Activated CD8-positive, alpha-beta memory T cell treated with anti-CD3 and anti-CD28 coated beads, Interleukin-2, amount 50 U/mL, for 24 hours (primary cell): Measurements from ENCODE around the gene HSPE1.
"Not testable (repeated sequence)": the region's sequence is repeated elsewhere in the genome, so short reads cannot be mapped to it uniquely, and the experiment has no call there.

Experiments
- DNase-seq: peaks from one replicate; pipeline ENCODE4 v3.0.0-alpha.2; 2020; ENCODE audit errors: extremely low read depth

The HSPE1 gene

DNA sequence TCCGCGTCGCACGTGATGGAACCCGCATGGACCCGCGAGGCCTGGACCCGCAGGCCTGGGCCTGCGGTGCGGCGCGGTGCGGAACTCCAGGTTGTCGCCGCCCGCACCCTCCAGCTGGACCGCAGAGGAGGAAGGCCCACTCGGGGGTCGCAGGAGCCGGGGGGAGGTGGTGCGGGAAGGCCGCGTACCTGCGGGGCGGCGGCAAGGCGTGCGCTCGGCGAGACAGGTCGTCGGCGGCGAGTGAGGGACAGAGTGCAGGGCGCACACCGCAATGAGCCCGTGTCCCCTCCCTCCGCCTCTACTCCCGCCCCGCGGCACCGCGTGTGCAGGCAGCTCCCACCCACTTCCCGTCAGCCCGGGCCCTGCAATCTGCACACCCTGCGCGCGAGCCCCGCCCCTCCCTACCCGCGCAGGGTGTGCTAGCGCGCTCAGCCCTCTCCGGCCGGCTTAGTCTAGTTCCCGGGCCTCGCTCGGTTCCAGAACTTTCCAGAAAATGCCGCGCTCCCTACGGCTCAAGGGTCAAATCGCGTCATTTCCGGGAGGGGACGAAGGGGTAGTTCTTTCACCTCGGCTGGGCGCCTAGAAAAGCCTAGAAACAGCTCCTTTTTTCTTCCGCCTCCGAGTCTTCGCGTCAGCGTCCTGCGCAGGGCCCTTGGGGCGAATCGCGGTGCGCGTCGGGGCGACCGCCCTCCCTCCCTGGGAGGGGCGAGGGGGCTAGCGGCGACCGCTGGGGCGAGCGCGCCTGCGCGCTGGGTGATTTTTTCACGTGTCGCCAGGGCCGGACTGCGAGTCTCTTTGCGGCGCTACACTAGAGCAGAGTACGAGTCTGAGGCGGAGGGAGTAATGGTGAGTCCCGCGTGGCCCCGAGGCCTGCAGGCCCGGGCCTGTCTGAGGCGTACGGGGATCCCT, at the start of gene HSPE1, which contains the start of gene HSPD1:
Gene HSPE1, plus strand, starts transcription at position 786 of the 909 bp plus-strand sequence. Its CDS starts 58 bp downstream, at position 844.
Gene HSPD1, minus strand, starts transcription at position 247 of the 909 bp plus-strand sequence. CDS start 992 bp downstream, outside the sequence.
- DNase-seq: peak; percentile 99

DNA sequence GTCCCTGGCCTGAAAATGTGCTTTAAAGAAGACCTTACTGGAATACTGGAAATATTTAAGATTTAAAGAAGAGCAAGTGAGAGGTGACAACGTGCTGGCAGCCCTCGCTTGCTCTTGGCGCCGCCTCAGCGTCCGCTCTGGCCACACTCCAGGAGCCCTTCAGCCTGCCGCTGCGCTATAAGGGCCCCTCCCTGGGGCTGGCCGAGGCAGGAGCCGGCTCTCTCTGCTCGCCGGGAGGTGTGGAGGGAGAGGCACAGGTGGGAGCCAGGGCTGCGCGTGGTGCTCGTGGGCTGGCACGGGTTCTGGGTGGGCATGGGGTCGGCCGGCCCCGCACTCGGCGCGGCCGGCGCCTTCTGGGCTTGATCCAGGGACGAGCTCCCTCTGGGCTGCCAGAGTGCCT, 49.7 kb upstream of the HSPE1 start:
- DNase-seq: no peak

DNA sequence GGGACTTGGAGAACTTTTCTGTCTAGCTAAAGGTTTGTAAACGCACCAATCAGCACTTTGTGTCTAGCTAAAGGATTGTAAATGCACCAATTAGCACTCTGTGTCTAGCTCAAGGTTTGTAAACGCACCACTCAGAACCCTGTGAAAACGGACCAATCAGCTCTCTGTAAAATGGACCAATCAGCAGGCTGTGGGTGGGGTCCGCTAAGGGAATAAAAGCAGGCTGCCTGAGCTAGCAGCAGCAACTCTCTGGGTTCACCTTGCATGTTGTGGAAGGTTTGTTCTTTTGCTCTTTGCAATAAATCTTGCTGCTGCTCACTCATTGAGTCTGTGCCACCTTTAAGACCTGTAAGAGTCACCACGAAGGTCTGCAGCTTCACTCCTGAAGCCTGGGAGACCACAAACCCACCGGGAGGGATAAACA, 49.2 kb upstream of the HSPE1 start:
- DNase-seq: not testable (repeated sequence)

DNA sequence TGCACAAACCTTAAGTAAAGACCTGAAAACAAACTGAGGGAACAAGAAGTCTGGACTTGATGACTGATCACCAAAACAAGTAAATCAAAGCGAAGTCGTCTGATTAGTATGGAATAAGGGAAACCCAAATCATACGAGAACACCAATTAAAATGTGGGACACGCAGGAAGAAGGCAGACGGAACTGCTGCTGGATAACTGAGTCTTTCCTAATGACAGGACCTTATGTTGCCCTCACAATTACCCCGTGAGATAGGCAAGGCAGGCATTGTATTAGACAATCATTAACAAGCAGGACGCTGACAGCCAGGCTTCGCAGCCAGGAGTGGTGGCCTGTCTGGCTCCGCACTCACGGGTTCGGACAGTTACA, 47.4 kb upstream of the HSPE1 start:
- DNase-seq: no peak

DNA sequence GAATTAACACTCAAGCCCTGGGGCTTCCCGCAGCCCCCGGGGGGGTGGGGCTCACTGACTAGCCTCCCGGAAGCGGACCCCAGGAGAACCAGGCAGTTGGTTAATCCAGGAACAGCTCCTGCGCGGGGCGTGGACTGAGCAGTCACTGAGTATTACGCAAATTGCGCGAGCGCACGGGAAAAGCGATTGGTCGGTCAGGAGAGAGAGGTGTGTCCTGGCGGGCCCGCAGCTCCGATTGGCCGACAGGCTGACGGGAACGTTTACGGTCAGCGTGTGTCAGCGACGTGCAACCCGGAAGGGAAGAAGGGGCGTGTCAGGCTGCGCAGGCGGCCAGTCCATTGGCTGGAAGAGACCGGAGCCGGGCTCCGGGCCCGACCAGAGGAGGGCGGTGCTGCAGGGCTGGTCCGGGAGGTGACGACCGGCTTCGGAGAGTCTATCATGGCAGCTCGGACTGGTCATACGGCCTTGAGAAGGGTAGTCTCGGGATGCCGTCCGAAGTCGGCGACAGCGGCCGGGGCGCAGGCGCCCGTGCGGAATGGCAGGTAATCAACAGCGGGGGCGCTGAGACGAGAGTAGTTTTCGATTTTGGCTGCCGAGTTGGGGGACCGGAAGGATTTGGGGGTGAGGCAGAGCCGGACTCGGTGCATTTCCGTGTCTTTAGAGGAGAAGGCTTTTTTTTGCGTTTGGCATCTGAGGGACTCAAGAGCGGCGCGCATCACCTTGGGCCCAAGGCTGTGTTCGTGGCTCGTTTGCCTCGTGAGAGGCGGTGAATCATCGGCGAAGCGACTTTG, 46.9 kb upstream of the HSPE1 start, which contains the start of gene COQ10B:
Gene COQ10B, plus strand, starts transcription at position 430 of the 791 bp plus-strand sequence. Its CDS starts 9 bp downstream, at position 439.
- DNase-seq: peak; percentile 96

DNA sequence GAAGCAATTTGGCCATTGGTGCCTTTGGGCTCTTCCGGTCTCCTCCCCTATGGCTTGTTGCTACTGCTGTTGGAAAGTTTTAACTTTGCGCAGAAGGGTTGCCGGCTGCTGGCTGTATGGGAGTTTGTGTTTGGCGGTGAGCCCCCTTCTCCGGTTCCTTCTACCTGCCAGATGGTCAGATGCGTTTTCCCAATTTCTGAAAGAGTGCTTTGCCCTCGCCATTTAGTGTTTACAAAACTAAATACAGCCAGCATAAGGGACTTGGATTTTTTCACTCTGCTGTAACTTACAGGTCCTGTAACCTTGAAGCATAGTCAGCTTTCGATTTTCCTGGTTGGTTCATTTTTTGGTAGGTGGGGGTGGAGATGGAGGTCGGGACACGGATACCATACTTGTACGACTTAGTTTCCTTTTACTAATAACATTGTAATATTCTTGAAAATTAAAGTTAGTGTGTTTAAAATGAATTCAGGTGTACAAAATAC, 46.2 kb upstream of the HSPE1 start:
- peak; percentile 51 for DNase-seq

DNA sequence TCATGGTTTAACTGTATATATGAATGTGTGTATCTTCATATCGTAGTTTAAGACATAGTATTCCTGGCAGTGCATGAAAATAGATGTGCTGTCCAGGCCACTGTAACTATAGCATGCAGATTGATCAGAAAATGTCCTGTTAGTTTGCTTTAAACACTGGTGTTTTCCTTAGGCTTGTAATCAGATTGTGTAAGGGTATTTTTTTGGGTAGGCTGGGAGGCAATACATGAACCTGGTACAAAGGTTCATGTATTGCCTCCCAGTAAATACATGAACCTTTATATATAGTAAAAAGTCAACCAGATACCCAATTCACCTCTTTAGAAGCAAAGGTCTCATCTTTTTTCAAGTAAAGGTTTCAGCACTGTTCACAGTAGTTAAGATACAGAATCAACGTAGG, 45.3 kb upstream of the HSPE1 start:
- DNase-seq: no peak

DNA sequence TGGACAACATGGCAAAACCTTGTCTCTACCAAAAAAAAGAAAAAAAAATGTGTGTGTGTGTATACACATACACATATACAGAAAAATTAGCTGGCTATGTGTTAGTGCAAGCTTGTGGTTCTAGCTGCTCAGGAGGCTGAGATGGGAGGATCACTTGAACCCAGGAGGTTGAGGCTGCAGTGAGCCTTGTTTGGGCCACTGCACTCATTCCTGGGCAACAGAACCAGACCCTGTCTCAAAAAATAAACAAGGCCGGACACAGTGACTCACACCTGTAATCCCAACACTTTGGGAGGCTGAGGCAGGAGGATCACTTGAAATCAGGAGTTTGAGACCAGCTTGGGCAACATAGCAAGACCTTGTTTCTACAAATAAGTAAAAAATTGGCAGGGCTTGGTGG, 44.8 kb upstream of the HSPE1 start:
- DNase-seq: no peak

DNA sequence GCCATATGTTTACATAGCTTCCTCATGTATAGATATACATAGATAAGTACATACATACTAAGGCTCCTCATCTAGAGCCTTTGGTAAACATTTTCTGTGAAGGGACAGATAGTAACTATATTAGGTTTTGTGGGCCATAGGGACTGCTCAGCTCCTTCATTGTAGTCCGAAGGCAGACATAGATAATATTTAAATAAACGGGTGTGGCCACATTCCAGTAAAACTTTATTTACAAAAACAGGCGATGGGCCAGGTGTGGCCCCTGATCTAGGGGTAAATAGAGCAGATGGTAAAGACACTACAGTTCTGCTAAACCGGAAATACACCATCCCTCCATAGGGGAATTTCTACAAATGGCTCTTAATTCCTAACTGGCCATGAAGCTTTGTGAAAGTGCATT, 39.5 kb upstream of the HSPE1 start:
- no peak for DNase-seq

DNA sequence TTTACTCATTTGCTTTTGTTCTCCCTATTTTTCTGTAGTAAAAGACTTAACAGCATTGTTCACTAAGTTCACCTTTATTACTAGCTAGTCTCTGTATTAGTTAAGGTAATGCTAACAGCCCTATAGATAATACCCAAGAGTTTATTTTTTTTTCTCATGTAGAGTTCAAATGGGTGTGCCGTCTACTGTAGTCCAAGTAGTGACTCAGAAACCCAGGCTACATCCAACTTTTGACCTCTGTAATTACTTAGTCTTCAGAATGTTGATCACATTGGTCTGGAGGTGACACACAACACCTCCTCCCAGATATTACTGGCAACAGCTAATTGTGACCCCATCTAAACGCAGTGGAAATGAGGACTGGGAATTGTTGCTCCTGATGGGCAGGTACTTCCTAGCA, 39.1 kb upstream of the HSPE1 start:
- no peak for DNase-seq

DNA sequence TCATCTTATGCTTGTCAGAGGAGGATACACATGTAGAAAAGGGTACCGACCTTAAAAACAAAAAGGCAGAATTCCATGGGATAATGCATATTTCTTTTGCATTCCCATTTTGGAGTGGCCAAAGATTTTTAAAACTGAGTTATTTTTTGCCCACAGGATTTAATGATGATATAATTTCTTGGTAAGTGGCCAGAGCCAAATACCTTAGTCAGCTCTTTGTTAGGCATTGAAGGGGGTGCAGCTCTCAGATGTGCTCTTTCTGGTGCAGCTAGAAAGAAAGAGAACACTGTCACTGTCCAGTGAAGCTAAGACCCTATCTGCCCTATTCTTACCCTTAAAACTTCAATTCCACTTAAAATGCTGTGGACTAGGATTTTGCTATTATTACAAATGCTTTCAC, 36.0 kb upstream of the HSPE1 start:
- no peak for DNase-seq

DNA sequence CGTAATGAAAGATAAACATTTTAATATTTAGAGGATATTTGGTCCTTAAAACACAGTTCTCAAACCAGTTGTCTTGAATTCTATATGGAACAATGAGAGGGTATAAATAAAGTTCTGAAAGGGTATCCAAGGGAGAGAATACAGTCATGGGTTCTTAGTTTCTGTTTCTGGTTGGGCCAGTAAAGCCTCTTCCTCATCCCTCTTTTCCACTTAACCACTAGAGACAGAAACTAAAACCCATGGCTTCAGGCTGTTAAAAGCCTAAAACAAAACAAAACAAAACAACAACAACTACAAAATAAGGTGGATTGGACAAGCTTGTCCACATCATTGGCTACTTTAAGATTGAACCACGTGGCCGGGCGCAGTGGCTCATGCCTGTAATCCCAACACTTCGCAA, 28.0 kb upstream of the HSPE1 start:
- no peak for DNase-seq

DNA sequence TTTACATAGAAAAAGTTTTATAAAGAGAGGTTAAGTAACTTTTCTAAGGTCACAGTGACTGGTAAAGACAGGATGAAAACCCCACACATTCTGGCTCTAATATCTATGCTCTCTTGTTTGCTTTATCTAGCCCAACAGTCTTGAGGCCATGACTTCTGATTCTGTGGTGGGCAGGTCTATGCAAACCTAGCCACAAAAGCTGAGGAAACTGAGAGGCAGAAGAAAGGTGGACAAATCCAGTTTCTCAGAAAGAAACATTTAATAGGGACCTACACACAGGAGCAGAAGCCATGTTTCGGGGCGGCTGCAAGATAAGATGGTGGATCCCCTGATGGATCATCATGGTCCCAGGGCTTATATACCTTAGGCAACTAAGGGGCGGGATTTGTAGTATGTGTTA, 22.4 kb upstream of the HSPE1 start:
- DNase-seq: no peak

DNA sequence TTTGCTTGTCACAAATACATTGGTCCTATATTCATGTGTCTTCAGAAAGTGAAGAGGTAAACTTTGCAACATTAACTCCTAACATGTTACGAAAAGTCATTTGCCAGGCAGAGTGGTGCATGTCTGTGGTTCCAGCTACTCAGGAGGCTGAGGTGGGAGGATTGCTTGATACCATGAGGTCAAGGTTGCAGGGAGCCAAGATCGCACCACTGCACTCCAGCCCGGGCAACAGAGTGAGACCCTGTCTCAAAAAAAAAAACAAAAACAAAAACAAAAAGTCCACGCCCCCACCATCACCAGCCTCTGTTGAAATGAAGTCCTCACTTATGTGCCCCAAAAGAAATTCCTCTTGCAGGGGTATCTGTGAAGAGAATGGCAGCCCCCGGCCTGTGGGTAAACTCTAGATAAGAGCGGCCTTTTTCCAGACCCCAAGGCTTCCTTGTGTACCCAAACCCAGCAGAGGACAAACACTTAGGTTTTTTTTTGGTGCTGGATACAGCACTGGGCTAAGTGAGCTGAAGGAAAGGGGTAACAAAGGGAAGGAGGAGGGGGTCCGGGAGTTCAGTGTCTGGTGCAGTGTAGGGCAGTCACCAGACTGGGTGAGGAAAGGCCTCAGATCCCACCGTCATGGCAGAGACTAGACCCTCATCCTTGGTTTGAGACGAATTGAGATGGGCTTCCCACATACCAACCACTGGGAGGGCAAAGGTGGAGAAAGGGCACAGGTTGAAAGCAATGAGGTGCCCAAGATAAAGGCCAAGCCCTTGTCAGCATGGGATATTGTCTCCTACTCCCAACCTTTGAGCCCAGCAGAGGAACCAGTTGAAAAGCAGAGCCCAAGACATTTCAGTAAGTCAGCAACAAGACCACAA, 19.8 kb upstream of the HSPE1 start:
- DNase-seq: no peak

DNA sequence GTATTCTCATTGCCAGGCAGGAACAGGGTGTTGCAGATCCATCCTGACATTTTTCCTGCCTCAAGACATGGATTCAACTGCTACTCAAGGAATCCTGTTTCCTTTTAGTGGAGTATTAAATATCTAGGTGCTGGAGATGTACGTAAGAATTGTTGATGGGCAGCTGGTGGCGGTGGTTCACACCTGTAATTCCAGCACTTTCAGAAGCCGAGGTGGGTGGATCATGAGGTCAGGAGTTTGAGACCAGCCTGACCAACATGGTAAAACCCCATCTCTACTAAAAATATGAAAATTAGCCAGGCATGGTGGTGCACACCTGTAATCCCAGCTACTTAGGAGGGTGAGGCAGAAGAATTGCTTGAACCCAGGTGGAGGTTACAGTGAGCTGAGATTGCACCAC, 15.9 kb upstream of the HSPE1 start:
- not testable (repeated sequence) for DNase-seq

DNA sequence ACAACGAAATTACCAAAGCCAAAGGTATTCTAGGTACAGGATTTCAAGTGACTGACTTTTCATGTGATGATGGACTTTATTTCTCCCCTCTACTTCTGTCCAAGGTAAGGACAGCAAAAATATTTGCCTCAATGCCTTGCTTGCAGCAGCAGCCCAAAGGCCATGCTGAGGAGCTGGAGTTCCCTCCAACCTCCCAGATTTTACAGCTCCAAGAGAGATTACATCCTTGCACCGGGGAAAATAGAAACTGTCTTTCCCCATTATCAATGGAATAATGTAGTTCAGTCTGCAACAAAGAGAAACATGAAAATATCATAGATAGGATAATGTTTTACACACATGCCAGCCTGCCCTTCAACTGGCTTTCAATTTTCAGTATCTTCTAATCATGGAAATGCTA, 14.0 kb upstream of the HSPE1 start:
- no peak for DNase-seq

DNA sequence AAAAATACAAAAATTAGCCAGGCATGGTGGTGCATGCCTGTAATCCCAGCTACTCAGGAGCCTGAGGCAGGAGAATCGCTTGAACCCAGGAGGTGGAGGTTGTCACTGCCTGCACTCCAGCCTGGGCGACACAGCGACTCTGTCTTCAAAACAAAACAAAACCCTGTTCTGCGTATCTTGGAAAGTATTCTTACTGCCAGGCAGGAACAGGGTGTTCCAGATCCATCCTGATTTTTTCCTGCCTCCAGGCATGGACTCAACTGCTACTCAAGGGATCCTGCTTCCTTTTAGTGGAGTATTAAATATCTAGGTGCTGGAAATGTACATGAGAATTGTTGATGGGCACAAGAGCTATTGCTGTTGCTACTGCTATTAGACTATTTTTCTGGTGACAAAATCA, 12.8 kb upstream of the HSPE1 start:
- DNase-seq: no peak

DNA sequence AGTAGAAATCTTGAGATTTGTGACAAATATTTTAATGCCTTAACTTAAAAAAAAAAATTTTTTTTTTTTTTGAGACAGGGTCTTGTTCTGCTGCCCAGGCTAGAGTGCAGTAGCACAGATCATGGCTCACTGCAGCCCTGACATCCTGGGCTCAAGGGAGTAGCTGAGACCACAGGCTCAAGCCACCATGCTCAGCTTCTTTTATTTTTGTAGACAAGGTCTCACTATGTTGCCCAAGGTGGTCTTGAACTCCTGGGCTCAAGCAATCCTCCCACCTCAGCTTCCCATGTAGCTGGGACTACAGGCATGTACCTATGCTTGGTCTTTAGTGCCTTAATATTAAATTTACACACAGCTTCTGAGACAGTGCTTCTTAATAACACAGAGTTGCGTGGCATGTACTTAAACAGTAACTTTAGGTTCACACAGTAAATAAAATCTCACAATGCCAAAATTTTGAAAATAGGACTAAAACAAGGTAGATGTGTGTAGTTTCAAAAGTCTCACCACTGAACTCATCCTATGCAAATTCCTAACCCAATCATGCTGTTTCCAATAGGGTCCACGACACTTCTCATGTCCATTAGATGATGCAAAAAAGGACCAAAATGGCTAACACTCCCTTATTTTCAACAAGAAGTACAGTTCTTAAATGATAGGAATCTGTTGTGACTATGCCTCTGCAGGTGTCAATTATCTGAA, 4.6 kb upstream of the HSPE1 start:
- no peak for DNase-seq

DNA sequence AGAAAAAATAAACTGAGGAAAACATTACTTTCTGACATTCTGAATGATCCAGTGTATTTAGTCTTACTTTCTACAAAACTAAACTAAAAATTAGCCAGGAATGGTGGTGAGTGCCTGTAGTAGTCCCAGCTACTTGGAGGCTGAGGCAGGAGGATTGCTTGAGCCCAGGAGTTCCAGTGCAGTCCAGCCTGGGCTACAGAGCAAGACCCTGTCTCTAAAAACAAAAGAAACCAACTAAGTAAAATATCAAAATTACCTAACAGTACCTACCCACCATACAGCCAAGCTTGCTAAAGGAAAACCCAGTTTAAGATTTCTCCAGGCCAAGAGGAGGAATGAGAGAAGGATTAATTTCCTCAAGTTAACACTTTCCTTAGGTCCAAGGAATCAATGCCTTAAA, 3.5 kb upstream of the HSPE1 start:
- DNase-seq: no peak

DNA sequence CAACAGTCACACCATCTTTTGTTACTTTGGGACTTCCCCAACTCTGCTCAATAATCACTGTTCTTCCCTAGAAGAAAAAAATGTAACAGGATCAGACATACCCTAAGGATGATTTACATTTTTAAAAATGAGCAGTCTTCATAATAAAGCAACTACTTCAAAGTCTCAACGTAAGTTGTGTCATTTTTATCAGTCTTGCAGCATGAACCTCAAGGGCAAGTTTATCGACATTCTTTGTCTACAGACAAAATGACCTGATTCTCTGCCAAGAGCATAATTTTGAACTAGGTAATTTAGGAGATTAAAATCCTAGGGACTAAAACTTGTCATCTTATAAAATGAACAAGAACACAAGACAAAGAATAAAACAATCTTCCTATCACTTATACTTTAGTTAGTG, 2.9 kb upstream of the HSPE1 start:
- DNase-seq: no peak
